ENCODE results near the gene NRXN2.
A peak's percentile ranks its signal among the peaks of the same experiment; 100 is the strongest.

The NRXN2 gene

GRCh38 chr11:64695548-64695947 lies 27.4 kb downstream of the NRXN2 start:
- DNase-seq = no peak

DNA sequence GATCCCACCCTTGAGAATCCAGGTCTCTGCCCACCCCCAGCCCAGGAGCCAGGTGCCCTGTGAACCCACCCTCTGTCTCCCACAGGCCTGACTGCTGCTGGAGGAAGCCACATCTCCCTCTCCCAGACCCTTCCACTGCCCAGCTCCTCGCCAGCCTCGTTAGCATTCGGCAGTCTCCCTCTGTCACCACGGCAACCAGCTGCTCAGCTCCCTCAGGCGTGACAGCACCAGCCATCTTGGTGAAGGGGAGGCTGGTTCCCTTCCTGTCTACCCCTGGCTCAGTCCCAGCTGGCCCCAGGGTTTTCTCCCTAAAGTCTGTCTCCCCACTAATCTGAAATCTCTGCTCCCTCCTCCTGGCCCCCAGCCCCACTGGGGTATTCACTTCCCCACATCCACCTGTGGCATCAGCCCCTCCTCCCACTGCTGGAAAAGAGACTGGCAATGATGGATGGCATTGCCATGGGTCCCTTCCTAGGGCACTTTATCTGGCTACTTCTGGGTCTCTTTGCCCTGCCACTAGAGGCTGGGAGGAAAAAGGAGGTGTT lies 28.1 kb downstream of the NRXN2 start:
- no peak for DNase-seq

DNA sequence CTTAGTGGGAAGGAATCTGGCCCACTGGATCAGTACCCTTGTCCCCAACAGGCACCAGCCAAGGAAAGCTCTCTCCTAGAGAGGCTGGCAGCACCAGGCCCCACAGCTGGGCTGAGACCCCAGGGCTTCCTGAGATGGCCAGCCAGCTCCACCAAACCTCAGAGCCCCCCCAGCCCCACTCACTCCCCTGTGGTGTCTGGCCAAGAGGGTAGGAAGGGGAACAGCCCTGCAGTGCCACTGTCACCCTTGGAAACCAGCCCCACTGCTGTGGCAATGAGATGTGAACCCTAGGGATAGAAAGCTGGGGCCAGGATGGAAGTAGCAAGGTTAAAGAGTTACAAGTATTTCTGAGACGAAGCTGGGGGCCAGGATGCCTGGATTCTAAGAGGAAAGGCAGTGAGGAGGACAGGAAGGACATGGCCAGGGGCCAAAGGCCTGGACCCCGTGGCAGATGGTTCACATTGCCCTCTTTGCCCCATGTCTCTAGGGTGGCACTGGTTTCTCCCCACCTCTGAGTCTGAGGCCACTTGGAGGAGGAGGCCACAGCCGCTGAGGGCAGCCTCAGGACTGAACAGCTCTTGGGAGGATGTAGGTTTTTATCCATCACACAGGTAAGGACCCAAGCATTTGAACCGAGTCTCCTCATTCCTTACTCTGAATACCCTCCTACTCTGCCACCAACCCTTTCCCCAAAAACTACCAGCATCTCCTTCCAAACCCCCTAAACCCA lies 28.8 kb downstream of the NRXN2 start:
- DNase-seq = no peak

- no peak for DNase-seq
These were observed 30.1 kb downstream of the NRXN2 start for GRCh38 chr11:64692764-64693331.

- DNase-seq = no peak
These were observed 31.5 kb downstream of the NRXN2 start for GRCh38 chr11:64691543-64691942.

DNA sequence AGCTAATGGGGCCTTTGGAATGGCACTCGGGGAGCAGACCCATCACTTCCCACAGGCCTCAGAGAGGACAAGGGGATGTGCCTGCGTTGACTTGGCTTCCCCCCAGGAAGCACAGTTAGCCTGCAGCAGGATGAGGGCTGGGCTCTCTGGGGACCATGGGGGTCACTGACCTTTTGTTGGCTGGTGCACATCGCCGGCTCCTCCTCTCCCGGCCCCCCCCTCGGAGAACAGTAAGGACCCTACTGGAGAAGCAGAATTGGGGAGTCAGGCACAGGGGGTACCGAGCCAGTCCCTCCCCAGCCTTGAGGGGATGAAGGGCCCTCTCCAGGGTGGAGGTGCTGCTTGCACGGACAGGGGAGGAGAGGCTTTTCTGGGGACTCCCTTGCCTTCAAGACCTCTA lies 32.8 kb downstream of the NRXN2 start:
- no peak for DNase-seq

- DNase-seq = peak; percentile 85
These were observed 34.4 kb downstream of the NRXN2 start for GRCh38 chr11:64688534-64688982.

DNA sequence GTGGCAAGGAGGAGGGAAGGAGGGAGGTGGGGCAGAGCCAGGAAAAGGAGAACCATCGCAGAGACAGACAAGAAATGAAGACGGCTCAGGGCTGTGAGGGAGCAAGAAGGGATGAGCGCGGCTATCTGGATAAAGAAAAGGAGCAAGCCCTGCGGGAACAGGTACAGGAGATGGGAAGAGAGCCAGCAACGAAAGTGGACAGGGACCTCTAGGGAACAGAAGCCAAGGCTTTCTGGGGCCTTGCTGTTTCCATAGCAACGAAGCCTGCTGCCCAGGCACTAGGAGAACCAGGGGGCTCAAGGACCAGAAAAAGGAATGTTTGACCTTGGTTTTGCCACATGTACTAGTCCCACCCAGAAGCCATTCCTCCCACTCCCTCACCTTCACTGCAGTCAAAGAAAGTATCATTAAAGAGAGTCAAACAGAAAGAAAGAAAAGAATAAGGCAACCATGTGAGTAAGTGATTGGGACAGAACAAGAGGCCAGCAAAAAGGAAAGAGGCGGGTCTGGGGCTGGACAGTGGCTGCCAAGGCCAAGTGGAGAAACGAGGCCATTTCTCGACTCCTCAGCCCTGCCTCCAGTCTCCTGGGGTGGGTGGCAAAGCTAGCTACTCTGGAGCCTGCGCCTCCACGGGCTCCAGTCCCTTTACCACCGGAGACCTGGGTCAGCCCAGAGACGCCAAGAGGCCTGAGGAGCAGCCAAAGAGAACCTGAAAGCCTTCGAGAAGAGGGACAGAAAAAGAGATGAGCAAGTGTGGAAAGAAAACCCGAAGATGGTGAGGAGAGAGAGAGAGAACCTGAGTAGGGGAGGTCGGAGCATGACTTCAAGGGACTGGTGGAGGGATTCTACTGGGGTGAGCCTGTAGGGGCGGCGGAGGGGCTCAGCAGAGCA lies 35.1 kb downstream of the NRXN2 start:
- DNase-seq = no peak

DNA sequence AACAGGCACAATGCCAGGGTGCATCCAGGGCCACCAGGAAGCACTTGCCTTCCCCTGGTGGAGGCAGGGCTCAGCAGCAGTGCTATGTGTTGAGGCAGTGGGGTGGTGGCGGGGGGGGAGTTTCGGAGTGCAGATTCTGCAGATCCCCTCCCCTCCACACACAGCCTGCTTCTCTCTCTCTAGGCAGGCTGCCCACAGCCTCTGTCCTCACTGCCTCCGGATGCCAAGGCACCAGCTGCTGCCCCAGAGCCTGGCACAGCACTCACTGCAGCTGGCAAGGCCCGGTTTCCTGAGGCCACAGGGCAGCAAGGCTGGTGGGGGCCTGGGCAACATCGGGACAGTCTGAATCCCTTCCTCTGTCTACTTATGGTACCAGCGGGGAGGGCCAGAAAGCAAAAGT lies 35.8 kb downstream of the NRXN2 start:
- DNase-seq = no peak

DNA sequence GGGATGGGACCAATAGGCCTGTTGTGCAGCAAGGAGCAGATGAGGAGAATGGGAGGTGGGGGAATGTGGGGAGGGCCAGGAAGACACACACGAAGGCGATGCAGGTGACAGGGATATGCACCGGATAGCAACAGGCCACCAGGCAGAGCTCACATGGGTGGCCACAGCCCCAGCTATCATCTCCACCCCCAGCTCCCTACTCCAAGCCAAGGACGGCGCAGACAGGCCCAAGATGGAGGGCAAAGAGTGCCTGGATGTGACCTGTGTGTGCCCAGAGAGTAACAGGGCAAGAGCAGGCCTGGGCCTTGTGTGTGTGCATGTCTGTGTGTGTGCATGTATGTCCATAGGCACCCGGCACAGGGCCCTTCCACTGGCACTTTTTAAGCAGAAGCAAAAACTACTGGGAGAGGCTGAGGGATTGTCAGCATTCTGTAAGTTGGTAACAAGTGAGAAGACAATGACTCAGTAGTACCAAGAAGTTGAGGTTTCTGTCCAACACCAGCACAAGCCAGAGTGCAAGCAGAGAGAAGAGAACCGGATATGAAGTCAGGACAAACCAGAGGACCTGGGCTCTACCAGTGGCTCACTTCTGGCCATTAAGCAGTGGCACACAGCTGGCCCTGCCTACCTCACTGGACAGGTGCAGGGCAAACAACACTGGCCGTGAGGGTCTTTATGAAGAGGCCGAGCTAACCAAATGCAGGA lies 36.4 kb downstream of the NRXN2 start:
- DNase-seq = no peak

GRCh38 chr11:64685536-64685935 lies 37.5 kb downstream of the NRXN2 start:
- no peak for DNase-seq

DNA sequence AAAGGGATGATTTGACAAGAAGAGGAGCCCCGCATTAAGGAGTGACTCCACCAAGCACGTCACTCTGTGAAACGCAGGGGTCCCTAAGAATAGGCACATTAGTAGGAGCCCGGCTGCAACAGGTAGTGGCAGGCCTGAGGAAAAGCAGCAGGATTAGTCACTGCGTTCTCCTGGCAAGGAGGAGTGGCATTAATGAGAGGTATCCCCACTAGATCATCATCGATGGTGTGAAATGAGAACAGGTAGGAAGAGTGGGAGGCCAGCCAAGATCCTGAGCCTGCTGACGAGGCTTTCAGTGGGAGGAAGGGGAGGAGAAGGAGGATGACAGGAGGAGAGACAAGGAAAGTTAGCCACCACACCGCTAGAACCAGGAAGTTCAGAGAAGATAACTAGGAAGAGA lies 38.6 kb downstream of the NRXN2 start:
- no peak for DNase-seq

GRCh38 chr11:64681171-64681570 lies 41.8 kb downstream of the NRXN2 start:
- no peak for DNase-seq

DNA sequence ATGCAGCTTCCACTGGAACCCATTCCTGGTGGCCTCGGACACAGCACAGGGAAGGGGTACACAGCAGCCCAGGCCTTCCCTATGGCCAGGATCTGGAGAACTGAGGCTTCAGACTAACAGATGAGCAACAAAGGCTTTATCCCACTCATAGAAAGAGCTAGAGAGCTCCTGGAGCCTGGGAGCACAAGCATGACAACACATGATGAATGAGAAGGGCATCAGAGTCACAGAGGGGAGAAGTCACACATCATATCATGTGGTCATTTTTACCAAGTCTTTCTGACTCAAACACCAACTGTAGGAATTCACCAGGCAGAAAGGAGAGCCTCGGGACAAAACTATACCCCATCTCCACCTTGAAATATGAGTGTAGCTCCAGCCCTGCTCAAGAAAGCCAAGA lies 43.2 kb downstream of the NRXN2 start:
- no peak for DNase-seq

GRCh38 chr11:64677441-64678023 lies 45.5 kb downstream of the NRXN2 start:
- no peak for DNase-seq

DNA sequence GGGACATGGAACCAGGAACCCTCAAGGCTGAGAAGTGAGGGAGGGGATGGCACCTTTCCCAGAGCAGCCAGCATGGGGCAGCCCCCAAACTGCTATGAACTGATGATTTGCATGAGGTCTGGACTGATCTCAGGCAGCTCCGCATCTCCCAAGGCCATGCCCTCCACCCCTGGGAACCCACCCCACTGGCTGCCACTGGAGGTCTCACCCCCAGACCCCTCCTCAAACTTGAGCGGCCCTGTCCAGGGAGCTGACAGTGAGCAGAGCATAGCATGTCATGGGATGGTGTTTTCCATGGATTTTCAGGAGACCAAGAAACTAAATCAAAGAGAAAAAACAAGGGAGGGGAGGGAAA lies 46.8 kb downstream of the NRXN2 start:
- DNase-seq = no peak

DNA sequence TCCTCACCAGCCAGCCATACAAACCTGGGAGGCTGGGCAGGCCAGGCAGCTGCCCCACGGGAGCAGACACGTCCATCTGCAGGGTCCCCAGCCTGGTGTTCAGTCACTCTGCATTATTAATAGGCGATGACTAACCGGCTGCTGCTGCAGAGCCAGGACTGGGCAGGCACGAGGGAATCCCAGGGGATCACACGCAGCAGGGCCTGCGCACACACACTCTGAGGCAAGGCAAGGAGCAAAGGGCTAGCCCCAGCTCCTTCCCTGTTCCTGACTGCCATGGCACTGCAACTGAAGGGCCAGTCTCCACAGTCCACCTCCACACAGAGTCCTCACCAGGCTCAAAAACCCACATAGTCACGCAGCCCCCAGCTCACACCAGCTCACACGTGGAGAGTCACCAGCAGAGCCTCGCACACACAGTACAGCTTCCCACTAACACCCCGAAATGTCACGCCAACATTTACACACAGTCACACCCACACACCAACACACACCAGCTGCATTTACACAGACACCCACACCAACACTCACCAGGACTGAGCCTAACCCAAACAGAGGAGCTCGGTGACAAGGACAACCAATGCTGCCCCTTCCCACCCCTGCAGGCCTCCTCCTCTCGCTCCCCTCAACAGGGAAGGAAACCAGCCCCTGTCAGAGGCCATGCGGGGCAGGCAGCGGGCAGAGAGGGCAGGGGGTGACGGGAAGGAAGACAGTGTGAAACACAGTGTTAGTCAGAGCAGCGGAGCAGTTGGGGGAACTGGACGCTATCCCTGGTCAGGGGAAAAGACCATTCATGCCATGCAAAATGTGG lies 47.3 kb downstream of the NRXN2 start:
- DNase-seq = no peak

GRCh38 chr11:64674774-64675173 lies 48.2 kb downstream of the NRXN2 start:
- no peak for DNase-seq

GRCh38 chr11:64673279-64673678 lies 49.7 kb downstream of the NRXN2 start:
- no peak for DNase-seq

DNA sequence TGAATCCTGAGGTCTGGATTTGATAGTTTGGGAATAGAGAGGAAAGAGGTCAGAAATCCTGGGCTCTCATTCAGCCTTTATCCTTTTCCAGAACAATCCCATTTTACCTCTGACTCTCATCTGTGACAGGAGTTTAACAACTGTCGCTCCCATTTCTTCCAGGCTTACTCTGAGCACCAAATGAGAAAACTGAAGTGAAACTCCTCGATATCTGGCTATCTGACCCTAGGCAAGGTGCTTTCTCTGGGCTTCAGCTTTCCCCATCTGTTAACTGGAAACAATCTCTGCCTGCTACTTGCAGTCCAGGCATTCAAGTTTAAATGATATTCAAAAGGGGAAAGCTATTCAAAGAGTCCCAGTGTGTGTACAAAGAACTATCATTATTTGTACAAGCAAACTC lies 50.1 kb downstream of the NRXN2 start:
- no peak for DNase-seq

DNA sequence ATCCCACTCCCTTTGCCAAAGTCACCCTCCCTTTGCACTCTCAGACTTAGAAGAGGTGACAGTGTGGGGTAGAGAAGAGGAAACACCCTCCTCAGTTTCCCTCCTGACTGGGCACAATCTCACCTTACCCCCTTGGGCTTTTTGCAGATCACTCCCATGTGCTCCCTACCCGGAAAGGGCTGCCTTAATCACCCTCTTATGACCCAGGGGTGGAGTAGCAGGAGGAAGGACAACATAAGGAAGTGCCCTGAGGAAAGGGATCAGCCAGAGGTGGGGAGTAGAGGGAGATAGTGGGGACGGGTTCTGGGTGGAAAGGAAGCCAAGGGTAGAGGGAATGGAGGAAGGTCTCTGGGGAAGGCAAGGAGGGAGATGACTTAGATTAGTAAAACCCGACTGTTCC lies 52.0 kb downstream of the NRXN2 start:
- no peak for DNase-seq
